ENCODE results near the gene RAD51B.

Gene RAD51B

DNA sequence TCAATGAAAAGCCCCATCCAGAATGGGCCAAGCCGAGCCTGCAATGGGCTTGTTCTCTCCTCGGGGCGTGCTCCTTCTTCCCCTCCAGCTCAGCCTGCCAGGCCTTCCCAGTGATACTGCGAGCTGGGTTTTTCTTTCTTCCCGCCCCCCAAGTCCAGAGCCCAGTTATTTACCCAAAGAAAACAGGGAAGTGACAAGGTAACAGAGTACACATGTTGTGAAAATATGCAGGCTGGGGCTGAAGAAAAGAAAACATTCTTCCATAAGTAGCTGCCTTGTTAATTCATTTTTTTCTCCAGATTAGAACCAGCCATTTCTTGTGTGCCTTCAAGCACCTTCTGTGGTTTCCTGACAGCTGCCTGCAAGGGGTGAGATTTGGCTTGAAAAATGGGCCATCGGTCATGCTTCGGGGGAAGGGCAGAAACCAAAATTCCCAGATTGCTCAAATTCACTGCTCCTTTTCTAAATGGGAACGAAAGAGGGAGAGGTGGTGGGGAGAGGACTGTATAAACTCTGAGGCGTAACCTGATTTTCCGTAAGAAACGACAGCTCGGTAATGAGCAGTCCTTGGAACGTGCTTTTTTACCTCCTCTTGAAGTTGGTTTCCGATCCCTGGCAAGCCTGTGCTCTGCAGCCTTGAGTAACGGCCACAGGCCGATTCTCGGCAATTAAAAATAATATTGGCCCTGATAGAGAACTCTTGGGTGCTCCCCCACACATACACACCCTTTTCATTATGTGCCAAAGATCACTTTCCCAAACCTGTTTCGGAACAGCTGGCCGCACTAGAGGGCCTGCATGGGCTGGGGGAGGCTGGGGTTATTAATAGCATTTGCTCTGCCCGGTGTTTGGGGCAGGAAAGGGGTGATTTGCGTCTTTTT is 743.9 kb downstream of the RAD51B start:
- H3K4me3 ChIP-seq (replicated peaks; ENCODE audit: low read depth, low read length): no peak overlapping the region
- H3K36me3 ChIP-seq (ENCODE audit: control insufficient read depth, insufficient read depth, low read length): no peaks in the 10 kb centered on the region
- TF ChIP-seq, protein P1, sequence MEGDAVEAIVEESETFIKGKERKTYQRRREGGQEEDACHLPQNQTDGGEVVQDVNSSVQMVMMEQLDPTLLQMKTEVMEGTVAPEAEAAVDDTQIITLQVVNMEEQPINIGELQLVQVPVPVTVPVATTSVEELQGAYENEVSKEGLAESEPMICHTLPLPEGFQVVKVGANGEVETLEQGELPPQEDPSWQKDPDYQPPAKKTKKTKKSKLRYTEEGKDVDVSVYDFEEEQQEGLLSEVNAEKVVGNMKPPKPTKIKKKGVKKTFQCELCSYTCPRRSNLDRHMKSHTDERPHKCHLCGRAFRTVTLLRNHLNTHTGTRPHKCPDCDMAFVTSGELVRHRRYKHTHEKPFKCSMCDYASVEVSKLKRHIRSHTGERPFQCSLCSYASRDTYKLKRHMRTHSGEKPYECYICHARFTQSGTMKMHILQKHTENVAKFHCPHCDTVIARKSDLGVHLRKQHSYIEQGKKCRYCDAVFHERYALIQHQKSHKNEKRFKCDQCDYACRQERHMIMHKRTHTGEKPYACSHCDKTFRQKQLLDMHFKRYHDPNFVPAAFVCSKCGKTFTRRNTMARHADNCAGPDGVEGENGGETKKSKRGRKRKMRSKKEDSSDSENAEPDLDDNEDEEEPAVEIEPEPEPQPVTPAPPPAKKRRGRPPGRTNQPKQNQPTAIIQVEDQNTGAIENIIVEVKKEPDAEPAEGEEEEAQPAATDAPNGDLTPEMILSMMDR (IDR thresholded peaks at IDR 0.05; ENCODE audit: insufficient read depth, low read length, poor library complexity, severe bottlenecking): no peak
- DNase-seq (ENCODE audit: extremely low read depth, insufficient read length): no peak
- no peaks in the 10 kb centered on the region for H3K27me3 ChIP-seq (replicated peaks; ENCODE audit: control insufficient read depth, insufficient read depth, low read length)

DNA sequence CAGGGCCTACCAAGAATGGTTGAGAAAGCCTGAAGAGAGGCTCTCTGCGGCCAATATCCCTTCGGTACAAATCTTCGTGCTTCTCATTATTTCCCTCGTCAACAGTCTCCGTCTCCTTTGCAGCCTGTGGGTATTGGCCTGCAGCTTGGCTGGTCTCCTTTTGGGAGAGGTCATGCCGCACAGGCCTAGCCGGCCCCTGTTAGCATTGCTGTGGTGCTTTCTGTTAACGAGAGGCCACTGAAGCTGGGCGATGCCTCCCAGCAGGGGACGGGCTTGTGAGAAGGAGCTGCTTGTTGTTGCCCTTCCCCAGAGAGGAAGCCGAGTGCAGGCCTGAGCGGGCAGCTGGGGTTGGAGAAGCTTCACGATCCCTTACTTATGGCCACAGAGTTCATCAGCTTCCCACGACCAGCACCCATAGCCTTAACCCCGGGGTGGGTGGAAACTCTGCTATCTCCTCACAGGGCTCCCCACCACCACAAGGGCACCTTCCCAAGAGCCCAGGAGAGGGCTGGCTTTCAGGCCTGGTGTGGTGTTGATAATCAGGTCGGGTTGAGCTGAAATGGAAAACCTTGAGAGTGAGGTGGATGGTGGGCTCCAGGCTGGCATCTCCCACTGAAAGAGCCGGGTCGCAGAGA is 744.7 kb downstream of the RAD51B start:
- TF ChIP-seq, protein P1 (IDR thresholded peaks at IDR 0.05; ENCODE audit: insufficient read depth, low read length, poor library complexity, severe bottlenecking): no peak
- no peaks in the 10 kb centered on the region for H3K36me3 ChIP-seq (ENCODE audit: control insufficient read depth, insufficient read depth, low read length)
- no peak overlapping the region for H3K4me3 ChIP-seq (replicated peaks; ENCODE audit: low read depth, low read length)
- no peak for DNase-seq (ENCODE audit: extremely low read depth, insufficient read length)
- no peaks in the 10 kb centered on the region for H3K27me3 ChIP-seq (replicated peaks; ENCODE audit: control insufficient read depth, insufficient read depth, low read length)

DNA sequence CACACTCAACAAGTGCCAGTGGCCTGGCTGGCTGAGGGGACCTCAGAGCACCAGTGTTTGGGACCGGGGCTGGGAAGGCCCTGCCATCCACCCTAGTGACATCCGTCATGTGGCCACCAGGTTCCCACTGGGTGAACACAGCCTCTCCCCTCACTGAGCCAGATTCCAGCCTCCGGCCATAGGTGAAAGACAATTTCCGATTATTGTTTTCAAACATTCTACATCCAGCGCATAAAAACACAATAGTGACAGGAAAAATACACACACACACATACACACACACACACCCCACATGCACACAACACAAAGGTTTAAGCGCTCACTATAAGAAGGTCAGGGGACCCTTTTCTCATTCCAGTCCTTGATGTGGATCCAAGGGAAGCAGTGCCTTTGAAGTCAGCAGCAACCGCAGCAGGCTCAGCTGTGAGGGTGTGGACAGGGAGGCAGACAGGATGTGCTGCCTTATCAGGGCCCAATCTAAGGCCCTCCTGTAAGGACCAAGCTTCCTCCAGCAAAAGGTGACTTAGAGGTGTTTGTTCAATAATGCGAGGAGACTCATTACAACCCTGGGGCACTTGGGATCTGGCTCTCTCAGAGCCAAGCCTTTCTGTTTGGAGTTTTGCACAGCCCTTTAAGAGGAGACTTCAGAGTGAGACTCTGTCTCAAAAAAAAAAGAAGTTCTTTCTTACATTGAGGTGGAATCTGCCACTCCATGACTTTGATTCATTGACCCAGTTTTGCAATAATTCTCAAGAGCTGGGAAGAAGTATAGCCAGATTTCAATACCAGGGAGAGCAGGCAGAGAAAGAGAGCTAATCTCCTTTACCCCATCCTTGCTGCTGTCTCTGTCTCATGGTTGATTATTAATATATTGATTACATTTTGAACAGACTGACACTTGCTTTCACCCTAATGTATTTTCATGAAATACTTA is 745.5 kb downstream of the RAD51B start:
- H3K4me3 ChIP-seq (replicated peaks; ENCODE audit: low read depth, low read length): no peak overlapping the region
- TF ChIP-seq, protein P1 (IDR thresholded peaks at IDR 0.05; ENCODE audit: insufficient read depth, low read length, poor library complexity, severe bottlenecking): no peak
- DNase-seq (ENCODE audit: extremely low read depth, insufficient read length): no peak
- no peaks in the 10 kb centered on the region for H3K36me3 ChIP-seq (ENCODE audit: control insufficient read depth, insufficient read depth, low read length)
- H3K27me3 ChIP-seq (replicated peaks; ENCODE audit: control insufficient read depth, insufficient read depth, low read length): no peaks in the 10 kb centered on the region

DNA sequence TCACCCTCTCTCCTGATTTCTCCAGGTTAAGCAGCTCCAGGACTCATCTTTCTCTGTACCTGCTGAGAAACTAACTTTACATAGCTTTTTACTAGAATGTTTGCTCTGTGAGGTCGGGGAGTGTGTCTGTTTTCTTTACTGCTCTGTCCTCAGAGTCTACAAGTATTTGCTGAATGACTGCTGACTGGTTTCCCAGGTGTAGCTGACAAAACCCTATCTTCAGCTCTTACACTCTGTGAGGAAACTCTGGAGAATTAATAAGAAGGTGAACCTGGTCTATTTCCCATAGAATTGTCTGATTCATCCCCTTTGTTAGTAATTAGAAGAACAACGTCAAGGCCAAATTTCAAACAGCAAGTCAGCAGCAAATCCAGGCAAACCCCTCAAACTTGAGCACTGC is 746.5 kb downstream of the RAD51B start:
- TF ChIP-seq, protein P1 (IDR thresholded peaks at IDR 0.05; ENCODE audit: insufficient read depth, low read length, poor library complexity, severe bottlenecking): no peak
- H3K27me3 ChIP-seq (replicated peaks; ENCODE audit: control insufficient read depth, insufficient read depth, low read length): no peaks in the 10 kb centered on the region
- no peak for DNase-seq (ENCODE audit: extremely low read depth, insufficient read length)

DNA sequence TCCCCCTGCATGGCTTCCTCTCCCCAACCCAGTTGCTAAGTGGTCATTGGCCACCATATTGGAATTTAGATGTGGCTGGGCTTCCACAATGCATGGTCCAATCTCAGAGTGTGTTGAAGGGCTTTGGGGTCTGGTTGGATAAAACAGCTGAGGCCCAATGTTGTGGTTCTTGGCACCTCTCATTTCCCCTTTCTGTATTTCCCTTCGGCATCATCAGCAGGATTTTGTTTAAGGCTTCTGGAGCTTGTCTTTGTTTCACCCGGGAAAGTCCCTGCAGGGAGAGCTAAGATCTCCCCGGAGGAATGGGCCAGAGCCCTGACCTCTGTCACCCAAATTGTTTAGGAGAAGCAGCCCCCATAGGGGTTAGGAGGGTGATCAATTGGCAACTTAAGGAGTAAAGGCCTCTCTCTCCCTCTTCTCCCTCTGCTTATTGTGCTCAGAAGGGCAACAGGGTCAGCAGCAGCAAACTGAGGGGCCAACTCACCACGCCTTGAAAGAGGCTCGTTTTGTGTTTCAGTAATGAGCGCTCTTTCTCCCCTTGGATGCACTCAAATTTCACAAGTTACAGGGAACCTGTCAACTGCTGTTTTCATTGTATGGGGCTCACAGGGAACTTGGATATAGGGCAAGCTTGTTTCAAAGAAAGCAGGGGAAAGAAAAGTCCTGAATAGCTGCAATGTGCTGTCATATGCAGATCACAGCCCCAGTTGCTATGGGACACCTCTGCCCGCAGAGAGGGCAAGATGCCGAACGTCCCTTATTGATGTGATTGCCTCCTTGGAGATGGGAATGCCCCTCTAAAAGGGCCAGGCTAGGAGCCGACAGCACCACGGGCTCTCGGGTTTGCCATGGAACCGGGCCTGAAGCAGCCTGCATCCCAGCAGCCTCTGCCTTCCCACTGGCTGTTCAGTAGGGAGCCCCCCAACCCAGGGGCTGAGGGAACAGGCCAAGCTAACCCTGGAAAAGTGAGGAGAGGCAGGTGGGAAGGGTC is 749.6 kb downstream of the RAD51B start:
- DNase-seq (ENCODE audit: extremely low read depth, insufficient read length): no peak
- H3K36me3 ChIP-seq (ENCODE audit: control insufficient read depth, insufficient read depth, low read length): no peaks in the 10 kb centered on the region
- H3K4me3 ChIP-seq (replicated peaks; ENCODE audit: low read depth, low read length): no peak overlapping the region
- no peaks in the 10 kb centered on the region for H3K27me3 ChIP-seq (replicated peaks; ENCODE audit: control insufficient read depth, insufficient read depth, low read length)
- TF ChIP-seq, protein P1 (IDR thresholded peaks at IDR 0.05; ENCODE audit: insufficient read depth, low read length, poor library complexity, severe bottlenecking): no peak

More for the DNA sequence above, 746.5 kb downstream of the RAD51B start:
- no peaks in the 10 kb centered on the region for H3K36me3 ChIP-seq (ENCODE audit: control insufficient read depth, insufficient read depth, low read length)
- H3K4me3 ChIP-seq (replicated peaks; ENCODE audit: low read depth, low read length): no peak overlapping the region
